Subcutaneous adipose tissue (tissue), 4 donors: ENCODE results near the gene NHLRC2. TPM values are rescaled to one million over a fixed set of nuclear protein-coding genes. Genes with fewer than 3 reads are reported as not detected.

Source experiments
- CTCF ChIP-seq: fragments of 450-650 bp; IDR thresholded peaks from one replicate; pipeline ENCODE4 v1.5.1; 2016; ENCODE audit warnings: low read depth, mild to moderate bottlenecking, control low read depth, antibody characterized with exemption, moderate library complexity
- total RNA-seq, 4 donors: library from RNA; depleted of rRNA; stranded (reverse); fragments of >200 nt; gene quantifications; one replicate each; pipeline ENCODE4 v1.1.0, GENCODE V29; 2016

NHLRC2 gene
- total RNA-seq, 4 donors from 2014 or later = 25.0 to 68.6 (median 45.6) TPM

GRCh38 chr10:113897693-113898618 is 43.5 kb downstream of the NHLRC2 start:
- no peak for TF ChIP-seq CTCF

DNA sequence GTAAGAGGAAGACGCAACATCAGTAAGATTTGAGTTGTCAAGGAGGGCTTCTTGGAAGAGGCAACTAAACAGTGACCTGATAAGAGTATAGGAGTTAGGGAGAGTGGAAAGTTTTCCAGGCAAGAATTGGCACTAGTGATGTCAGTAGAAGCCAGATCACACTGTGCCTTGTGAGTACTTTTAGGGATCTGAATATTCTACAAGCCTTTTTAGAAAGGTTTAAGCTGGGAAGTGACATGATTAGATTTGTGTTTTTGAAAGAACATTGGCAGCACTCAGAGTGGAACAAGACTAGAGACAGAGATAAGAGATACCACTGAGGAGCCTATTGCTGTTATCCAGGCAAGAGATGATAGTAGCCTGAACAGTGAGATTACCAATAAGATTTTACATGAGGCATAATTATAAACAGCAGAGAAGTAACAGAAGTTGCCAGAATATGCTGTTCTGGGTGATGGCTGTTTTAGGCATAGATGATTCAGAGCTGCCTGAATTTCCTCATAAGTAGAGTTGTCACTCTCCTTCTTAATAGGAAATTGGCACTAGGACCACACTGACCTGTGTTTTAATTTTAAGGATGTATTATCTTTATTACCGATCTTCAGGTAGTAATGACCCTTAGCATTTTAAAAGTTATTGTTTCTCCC is 45.6 kb downstream of the NHLRC2 start:
- no peak for TF ChIP-seq CTCF

- no peak for TF ChIP-seq CTCF
Measured at GRCh38 chr10:113905756-113906155, 51.3 kb downstream of the NHLRC2 start.

DNA sequence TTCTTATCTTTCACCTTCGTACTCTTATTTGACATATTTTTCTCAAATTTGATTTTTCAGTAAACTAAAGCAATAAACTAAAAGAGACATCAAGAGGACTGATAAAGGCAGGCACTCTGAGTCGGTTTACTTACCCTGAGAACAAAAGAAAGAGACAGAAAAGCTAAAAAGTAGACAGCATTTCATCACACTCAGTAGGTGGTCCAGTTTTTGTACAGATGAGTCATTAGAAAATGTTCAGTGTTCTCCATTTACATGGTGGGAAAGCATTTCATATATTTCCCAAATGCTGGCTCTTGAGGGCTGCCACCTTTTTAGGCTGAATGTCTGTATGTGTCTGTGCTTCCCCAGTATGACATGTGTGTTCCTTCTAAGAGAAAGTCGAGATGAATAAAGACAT is 52.7 kb downstream of the NHLRC2 start:
- no peak for TF ChIP-seq CTCF

DNA sequence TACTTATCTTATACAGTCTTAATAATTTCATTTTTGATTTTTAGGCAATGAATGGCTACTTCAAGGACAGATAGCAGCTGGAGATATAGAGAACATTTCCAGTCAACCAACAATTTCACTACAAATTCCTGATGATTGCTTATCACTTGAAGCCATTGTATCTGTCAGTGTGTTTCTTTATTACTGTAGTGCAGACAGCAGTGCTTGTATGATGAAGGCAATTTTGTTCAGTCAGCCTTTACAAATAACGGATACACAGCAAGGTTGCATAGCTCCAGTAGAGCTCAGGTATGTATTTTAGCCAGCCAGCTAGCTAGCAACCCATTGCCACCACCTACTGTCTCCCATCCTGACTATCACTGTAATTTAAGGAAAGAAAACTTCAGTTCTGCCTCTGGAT is 53.8 kb downstream of the NHLRC2 start:
- TF ChIP-seq CTCF = no peak

DNA sequence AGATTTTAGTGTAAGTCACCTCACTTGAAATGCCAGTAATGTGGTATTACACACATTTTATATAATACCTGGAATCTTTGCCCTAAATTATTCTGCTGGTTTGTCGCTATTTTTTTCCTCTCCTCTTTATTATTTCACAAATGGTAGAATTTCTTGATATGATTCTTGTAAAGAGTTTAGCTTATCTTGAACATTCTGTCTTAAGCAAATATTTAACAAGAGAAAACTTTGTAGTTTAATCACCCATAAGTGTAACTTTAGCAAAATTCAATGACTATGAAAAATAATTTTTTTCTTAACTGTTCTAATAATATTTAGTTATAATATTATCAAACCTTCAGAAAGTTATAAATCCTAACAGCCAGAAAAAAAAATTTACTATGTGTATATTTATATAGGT is 56.7 kb downstream of the NHLRC2 start:
- TF ChIP-seq CTCF = no peak

DNA sequence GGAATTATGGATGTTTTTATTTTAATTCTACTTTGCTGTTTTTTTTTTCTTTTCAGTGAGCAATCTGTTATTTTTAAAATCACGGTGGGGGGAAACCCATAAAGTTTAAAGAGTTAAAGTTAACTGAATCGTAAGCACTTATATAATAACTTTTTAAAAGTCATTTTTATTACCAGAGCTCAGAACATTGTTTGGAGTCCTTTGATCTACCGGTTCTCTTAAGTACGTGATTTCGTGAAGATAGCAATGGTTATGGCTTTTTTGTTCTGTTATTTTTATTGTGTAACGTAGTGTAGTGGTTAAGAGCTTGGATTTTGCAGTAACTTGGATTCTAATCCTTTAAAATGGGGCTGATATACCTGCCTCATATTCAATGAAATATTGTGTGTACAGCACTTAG is 57.4 kb downstream of the NHLRC2 start:
- no peak for TF ChIP-seq CTCF
